Activated CD8-positive, alpha-beta memory T cell treated with anti-CD3 and anti-CD28 coated beads, Interleukin-2, amount 50 U/mL, for 4 hours (primary cell): ENCODE measurements around the gene PABPC4L.
"Not testable (repeated sequence)": the region's sequence is repeated elsewhere in the genome, so short reads cannot be mapped to it uniquely, and the experiment has no call there.

ENCODE experiments used
- DNase-seq: peaks from one replicate; pipeline ENCODE4 v3.0.0-alpha.2; 2020

PABPC4L gene

GRCh38 chr4:134201216-134202161 is at the start of gene PABPC4L:
PABPC4L (minus strand) TSS chr4:134201789; CDS start chr4:134201019, 770 bp downstream.
- no peak for DNase-seq

- DNase-seq, result no peak
Observed at GRCh38 chr4:134251322-134251721, 49.7 kb upstream of the PABPC4L start.

GRCh38 chr4:134243742-134244713 is 42.4 kb upstream of the PABPC4L start:
- no peak for DNase-seq

- DNase-seq, result no peak
Observed at GRCh38 chr4:134219043-134219442, 17.5 kb upstream of the PABPC4L start.

- no peak for DNase-seq
Observed at GRCh38 chr4:134216411-134216810, 14.8 kb upstream of the PABPC4L start.

- no peak for DNase-seq
Observed at GRCh38 chr4:134215620-134216344, 14.2 kb upstream of the PABPC4L start.

- not testable (repeated sequence) for DNase-seq
Observed at GRCh38 chr4:134207955-134208354, 6.4 kb upstream of the PABPC4L start.

- DNase-seq, result no peak
Observed at GRCh38 chr4:134202166-134202956, 772 bp upstream of the PABPC4L start.

- DNase-seq, result no peak
Observed at GRCh38 chr4:134200811-134201215, 776 bp downstream of the PABPC4L start.

- no peak for DNase-seq
Observed at GRCh38 chr4:134189949-134190348, 11.6 kb downstream of the PABPC4L start.

GRCh38 chr4:134189480-134189879 is 12.1 kb downstream of the PABPC4L start:
- DNase-seq, result no peak

GRCh38 chr4:134178706-134179105 is 22.9 kb downstream of the PABPC4L start:
- no peak for DNase-seq

- DNase-seq, result no peak
Observed at GRCh38 chr4:134174271-134174670, 27.3 kb downstream of the PABPC4L start.

- DNase-seq, result no peak
Observed at GRCh38 chr4:134160211-134160610, 41.4 kb downstream of the PABPC4L start.

GRCh38 chr4:134154097-134154496 is 47.5 kb downstream of the PABPC4L start:
- DNase-seq, result no peak

GRCh38 chr4:134147941-134148340 is 53.6 kb downstream of the PABPC4L start:
- DNase-seq, result no peak
